ENCODE results near the gene MRPL36.
"Not testable (repeated sequence)": the region's sequence is repeated elsewhere in the genome, so short reads cannot be mapped to it uniquely, and the experiment has no call there.

The MRPL36 gene

GRCh38 chr5:1799602-1800471 is at the start of gene MRPL36:
TSS of gene MRPL36 (minus strand) at chr5:1799837. CDS start at chr5:1798935, 902 bp downstream.
- peak; percentile 92 to 93 for DNase-seq

GRCh38 chr5:1847611-1848010 is 48.0 kb upstream of the MRPL36 start:
- no peak for DNase-seq

- DNase-seq: no peak
Measured at GRCh38 chr5:1847056-1847455, 47.4 kb upstream of the MRPL36 start.

GRCh38 chr5:1846583-1846982 is 46.9 kb upstream of the MRPL36 start:
- DNase-seq: no peak

GRCh38 chr5:1845696-1846095 is 46.1 kb upstream of the MRPL36 start:
- no peak for DNase-seq

- no peak for DNase-seq
Measured at GRCh38 chr5:1844708-1845436, 45.2 kb upstream of the MRPL36 start.

GRCh38 chr5:1843761-1844160 is 44.1 kb upstream of the MRPL36 start:
- not testable (repeated sequence) for DNase-seq

GRCh38 chr5:1842004-1842819 is 42.6 kb upstream of the MRPL36 start:
- no peak for DNase-seq

- no peak for DNase-seq
Measured at GRCh38 chr5:1840741-1841521, 41.3 kb upstream of the MRPL36 start.

- no peak for DNase-seq
Measured at GRCh38 chr5:1840071-1840547, 40.5 kb upstream of the MRPL36 start.

- DNase-seq: no peak
Measured at GRCh38 chr5:1838013-1838412, 38.4 kb upstream of the MRPL36 start.

- DNase-seq: no peak
Measured at GRCh38 chr5:1836891-1837880, 37.5 kb upstream of the MRPL36 start.

- no peak for DNase-seq
Measured at GRCh38 chr5:1836176-1836890, 36.7 kb upstream of the MRPL36 start.

- no peak for DNase-seq
Measured at GRCh38 chr5:1835431-1835830, 35.8 kb upstream of the MRPL36 start.

GRCh38 chr5:1834721-1835429 is 35.2 kb upstream of the MRPL36 start:
- DNase-seq: no peak

- no peak for DNase-seq
Measured at GRCh38 chr5:1834022-1834551, 34.5 kb upstream of the MRPL36 start.

GRCh38 chr5:1833264-1834021 is 33.8 kb upstream of the MRPL36 start:
- no peak for DNase-seq

- DNase-seq: no peak
Measured at GRCh38 chr5:1832511-1833250, 33.0 kb upstream of the MRPL36 start.
